ENCODE data around the gene DNASE2.
"Not testable (repeated sequence)": the region's sequence is repeated elsewhere in the genome, so short reads cannot be mapped to it uniquely, and the experiment has no call there.

Gene DNASE2

DNA sequence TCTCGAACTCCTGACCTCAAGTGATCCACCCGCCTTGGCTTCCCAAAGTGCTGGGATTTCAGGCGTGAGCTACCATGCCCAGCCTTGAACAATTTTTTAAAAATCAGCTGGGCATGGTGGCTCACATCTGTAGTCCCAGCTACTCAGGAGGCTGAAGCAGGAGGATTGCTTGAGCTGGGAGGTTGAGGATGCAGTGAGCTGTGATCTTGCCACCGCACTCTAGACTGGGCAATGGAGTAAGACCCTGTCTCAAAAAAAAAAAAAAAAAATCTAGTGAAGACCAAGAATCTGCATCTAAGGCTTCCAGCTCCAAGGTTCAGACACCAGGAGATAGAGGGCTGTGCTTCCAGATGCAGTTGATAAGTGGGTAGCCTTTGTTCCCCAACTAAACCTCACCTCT, 17.1 kb downstream of the DNASE2 start:
- DNase-seq (ENCODE audit: low spot score): no peak

DNA sequence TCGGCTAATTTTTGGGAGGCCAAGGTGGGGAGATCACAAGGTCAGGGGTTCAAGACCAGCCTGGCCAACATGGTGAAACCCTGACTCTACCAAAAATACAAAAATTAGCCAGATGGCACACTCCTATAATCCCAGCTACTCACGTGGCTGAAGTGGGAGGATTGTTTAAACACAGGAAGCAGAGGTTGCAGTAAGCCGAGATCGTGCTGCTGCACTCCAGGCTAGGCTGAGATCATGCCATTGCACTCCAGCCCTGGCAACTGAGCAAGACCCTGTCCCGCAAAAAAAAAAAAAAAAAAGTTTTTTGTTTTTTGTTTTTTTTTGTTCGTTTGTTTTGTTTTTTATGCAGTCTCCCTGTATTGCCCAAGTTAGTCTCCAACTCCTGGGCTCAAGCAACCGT, 21.7 kb downstream of the DNASE2 start:
- no peak for DNase-seq (ENCODE audit: low spot score)

DNA sequence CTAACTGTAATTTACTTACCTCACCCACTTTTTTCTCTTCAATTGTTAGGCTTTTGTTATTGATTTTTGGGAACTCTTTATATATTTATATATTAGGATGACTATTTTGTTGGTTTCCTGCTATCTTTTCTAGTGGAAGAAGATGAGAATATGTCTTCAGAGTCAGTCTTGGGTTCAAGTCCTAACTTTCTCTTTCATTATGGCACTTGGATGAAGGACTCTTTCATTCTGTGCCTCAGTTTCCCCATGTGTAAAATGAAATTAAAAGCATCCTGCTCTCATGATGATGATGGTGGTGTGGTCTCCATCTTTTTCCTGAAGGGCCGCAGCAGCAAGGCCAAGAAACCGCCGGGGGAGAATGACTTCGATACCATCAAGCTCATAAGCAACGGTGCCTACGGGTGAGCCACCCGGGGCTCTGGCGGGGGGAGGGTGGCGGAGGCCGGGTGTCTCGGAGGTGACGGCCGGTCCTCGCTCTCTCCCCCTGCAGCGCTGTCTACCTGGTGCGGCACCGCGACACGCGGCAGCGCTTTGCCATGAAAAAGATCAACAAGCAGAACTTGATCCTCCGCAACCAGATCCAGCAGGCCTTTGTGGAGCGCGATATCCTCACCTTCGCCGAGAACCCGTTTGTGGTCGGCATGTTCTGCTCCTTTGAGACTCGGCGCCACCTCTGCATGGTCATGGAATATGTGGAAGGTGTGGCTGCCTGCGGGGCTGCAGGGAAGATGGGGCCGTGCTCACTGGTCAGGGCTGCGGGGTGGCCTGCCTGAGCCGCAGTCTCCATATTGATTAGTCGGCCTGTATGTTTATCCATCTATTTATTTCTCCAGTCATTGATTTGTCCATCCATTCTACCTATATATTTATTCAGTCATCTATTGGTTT, 23.0 kb downstream of the DNASE2 start:
- DNase-seq (ENCODE audit: low spot score): no peak

DNA sequence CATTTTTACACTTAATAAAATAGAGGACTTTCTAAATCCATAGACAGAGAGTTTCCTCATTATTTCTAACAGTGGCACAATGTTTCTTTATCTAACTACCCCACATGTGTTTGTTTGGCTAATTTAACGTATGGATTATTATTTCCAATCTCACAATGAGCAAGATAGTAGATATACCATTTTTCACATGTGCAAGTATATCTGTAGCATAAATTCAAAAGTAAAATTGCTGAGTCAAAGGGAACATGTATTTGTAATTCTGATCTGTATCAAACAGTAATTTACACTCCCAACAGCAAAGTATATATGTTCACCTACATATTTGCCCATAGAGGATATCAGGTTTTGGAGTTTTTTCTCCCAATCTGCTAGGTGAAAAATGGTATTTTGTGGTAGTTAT, 24.6 kb downstream of the DNASE2 start:
- DNase-seq (ENCODE audit: low spot score): no peak

DNA sequence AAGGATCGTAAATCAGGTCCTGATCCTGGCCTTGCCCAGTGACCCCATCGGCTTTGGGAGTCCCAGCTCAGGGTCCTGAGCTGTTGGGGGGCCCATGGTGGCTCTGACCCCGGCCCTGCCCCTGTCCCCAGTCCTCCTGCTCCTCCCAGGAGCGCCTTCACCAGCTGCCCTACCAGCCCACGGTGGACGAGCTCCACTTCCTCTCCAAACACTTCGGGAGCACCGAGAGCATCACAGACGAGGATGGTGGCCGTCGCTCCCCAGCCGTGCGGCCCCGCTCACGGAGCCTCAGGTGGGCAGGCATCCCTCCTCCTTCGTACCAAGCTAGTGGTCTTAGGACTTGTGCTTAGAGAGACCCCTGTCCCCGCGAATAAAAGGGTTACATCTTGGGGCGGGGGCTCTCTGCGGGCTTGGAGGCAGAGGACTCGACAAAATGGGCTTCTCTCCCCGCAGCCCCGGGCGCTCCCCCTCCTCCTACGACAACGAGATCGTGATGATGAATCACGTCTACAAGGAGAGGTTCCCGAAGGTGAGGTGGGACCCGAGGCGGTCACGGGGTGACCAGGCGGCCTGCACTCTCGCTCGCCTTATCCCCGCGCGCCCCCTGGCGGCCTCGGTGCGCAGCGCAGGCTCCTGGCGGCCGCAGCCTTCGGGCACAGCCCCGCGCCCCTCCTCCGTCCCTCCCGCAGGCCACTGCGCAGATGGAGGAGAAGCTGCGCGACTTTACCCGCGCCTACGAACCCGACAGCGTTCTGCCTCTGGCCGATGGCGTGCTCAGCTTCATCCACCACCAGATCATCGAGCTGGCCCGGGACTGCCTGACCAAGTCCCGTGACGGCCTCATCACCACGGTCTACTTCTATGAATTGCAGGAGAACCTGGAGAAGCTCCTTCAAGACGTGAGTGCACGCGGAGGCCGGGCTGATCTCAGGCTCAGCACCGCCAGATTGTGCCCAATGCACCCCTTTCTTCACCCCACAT, 33.8 kb downstream of the DNASE2 start:
- peak; percentile 95 for DNase-seq (ENCODE audit: low spot score)

DNA sequence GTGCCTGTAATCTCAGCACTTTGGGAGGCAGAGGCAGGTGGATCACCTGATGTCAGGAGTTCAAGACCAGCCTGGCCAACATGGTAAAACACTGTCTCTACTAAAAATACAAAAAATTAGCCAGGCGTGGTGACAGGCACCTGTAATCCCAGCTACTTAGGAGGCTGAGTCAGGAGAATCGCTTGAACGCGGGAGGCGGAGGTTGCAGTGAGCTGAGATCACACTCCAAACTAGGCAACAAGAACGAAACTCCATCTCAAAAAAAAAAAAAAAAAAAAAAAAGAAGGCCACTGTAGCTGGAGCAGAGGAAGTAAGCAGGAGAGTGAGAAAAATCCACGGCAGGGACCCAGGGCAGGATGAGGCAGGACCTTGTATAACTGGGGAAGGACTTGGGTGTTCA, 34.6 kb downstream of the DNASE2 start:
- DNase-seq (ENCODE audit: low spot score): not testable (repeated sequence)

DNA sequence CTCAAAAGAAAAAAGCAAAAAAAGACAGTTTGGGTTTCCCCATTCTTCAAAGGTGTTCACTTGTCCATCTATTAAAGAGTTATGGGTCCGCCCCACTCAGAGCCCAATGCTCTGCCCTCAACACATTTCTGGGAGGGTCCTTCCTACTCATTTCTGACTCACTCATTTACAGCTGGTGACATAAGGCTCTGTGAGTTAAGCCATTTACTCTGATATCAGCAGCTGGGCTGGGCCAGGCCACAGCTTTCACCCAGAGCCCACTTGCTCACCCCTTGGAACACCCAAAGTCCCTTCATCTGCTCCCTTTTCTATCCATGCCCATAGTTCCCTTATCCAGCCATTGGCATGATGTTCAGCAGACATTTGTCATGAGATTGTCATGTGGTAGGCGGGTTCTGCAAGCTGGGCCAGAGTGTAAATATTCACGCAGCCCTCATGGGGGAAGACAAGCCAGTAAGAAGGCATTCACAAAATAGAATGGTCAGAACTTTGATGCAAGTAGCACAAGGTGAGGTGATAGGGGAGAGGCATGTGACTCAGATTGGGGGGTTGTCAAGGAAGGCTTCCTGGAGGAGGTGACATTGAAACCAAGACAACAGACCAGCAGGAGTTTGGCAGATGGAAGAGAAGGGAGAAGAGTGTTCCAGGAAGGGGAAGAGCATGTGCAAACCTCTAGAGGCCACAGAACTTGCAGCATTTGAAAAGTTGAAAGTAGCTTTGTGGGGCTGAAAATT, 37.1 kb downstream of the DNASE2 start:
- no peak for DNase-seq (ENCODE audit: low spot score)

DNA sequence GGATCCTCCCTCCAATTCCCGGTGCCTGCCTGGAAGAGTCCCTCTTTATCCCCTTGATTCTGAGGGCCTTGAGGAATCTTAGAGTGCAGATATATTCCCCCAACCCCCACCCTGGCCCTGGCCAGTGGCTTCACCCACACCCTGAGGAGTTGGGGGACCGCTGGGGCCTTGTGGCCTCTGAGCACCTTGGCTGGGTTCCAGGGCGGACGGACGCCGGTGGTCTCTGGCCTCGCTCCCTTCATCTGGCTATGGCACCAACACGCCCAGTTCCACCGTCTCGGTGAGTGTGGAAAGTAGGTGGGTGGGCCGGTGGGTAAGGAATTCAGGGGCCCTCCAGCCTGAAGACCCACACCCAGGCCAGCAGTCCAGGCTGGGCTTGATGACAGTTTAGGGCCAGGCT, 37.9 kb downstream of the DNASE2 start:
- DNase-seq (ENCODE audit: low spot score): no peak

DNA sequence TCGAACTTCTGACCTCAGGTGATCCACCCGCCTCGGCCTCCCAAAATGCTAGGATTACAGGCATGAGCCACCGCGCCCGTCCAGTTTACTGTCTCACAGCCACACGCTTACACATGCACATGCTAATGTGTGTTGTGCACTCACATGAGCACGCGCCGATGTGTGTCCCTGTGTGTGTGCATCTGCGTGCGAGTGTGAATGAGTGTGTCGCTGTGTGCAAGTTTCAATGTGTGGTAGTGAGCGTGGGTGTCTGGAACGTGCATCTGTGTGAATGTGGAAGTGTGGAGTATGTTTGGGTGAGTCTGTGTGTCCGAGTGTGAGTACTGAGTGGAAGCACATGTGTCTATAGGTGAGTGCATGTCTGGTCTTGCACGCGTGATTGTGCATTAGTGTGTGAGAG, 38.7 kb downstream of the DNASE2 start:
- DNase-seq (ENCODE audit: low spot score): no peak

DNA sequence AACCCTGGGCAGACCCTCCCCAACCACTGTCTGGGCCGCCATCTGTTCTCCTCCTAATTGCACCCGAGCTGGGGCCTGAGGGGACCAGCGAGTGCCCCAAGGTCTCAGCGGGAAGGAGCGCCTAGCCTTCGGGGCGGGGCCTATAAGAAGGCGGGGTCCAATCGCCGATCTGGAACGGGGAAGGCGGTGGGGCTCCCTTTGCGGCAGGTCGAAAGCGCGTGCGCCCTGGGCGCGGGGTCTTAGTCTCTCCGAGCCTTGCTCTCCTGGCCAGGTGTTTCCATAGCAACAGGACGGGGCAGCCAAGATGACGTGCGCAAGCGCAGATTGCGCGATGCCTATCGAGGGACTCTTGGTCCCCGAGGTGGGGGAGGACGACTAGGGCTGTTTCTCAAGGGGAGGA, 40.2 kb downstream of the DNASE2 start:
- DNase-seq (ENCODE audit: low spot score): no peak

DNA sequence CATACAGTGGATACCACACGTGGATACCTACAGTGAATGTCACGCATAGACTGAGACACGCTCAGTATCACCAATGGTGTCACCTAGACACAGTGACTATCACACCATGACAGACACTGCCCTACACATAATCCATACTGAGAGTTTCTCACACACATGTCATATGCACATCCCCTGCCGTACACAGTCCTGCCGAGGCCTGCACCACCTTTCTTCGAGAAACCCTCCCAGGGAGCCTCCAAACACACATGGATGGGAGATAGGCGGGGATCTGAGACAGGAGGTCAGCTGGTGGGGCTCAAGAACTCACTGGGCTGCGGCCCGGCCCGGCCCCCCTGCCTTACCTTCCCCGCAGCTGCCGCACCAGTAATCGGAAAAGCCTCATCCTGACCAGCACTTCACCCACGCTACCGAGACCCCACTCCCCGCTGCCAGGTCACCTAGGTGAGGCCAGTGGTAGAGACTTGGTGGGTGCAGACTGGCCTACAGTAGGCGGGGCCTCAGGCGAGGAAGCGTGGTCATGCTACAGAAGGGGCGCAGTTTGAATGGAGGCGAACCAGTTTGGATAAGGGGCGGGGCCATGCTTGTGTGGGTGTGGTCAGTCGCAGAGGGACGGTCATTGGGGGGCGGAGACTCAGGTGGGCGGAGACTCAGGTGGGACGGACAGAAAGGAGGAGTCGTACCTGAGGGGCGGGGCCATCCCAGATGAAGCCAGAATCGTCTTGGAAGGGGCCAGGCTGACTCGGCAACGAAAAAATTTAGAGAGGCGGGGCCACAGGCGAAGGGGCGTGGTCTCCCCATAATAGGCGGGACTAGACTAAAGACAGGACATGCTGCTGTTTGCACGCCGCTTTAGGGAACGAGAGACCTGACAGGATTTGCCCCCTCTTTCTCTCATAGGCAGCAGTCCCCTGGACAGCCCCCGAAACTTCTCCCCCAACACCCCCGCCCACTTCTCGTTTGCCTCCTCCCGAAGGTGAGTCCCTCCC, 40.9 kb downstream of the DNASE2 start:
- DNase-seq (ENCODE audit: low spot score): peak; percentile 81

DNA sequence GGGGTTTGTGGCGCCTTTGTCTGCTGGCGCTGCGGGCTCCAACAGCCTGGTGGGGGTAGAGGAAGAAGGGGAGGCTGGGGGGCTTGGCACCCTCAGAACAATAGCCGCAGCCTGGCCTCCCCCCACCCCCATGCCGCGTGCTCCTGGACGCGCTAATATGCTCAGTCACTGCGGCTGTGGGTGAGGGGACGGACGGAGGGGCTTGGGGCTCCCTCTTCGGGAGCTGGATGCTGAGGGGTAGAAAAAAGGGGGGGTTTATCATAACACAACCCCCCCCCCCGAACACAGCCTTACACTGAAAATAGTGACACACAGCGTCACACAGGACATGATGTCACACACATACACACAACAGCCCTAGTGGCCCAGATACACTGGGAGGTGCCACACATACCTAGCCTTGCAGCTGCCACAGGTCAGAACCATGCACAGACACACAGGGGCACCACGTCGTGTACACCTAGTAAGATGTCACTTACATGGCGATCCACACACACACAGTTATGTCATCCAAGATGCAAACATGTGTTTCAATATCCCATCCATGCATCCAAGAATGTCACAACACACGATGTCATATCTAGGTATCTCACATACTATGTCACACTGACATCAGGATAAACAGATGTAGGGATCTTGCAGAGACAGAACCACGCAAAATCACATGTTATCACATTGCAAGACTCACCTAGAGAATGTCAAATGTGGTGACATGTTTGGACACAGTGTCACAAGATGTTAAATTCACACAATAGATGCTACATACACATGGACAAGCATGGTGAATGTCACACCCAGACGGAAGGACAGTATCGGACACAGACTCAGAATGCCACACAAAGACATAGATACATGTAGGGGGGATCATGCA, 42.1 kb downstream of the DNASE2 start:
- DNase-seq (ENCODE audit: low spot score): no peak

DNA sequence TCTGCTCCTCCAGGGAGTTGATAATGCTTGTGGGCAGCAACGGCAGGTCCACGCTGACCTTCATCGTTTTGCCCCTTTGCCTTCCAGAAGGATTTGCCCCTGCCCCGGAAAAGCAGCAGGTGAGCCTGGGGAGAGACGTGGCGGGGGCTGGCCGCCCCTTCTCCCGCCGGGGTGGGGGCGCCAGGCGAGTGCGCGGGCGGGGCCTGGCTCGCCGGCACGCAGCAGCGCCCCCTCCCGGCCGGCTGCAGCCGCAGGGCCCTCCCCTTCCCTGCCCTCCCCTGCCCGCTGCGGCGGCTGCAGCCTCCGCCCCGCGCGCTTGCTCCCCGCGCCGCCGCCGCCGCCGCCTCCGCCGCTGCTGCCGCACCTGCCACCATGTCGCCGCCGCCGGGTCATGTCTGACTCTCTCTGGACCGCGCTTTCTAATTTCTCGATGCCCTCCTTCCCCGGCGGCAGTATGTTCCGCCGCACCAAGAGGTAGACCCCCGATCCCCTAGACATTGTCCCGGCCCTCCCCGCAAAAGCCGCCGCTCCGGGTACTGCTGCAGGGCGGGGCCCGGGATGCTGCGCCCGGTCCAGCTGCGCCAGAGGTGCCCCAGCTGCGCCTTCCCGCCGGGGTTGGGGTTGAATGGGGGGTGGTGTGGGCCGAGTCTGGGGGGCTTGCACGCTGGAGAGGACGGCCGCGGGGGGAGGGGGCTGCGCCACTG, 42.9 kb downstream of the DNASE2 start, which contains the start of gene MAST1:
Gene MAST1 (plus strand): TSS at position 334 of the 704 bp plus-strand sequence. CDS start 58 bp downstream, at position 392.
- peak; percentile 88 for DNase-seq (ENCODE audit: low spot score)

DNA sequence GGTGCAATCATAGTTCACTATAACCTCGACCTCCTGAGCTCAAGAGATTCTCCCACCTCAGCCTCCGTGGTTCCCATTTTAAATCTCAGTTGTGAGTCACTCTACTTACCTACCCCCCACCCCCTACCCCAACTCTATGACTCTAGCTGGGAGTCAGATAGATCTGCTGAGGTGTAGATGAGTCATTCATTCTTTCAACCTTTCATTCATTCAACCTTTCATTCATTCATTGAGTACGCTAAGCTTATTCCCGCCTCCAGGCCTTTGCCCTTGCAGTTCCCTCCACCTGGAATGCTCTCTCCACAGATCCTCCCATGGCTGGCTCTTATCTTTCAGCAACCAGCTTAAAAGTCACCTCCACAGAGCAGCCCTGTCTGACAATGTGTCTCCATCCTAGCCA, 44.0 kb downstream of the DNASE2 start:
- DNase-seq (ENCODE audit: low spot score): no peak

DNA sequence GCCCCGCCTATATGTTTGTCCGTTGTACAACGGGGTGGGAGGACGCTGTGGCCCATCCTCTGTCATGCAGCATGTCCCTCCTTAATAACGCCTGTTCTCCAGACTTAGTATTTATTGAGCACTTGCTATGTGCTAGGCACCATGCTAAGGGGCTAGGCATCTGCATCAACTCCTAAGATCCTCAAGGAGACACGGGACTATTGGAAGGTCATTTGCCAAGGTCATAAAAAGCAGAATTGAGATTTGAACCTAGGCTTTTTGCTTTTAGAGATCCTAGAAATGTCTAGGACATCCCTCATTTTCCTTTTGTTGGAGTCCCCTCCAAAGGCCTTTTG, 44.8 kb downstream of the DNASE2 start:
- DNase-seq (ENCODE audit: low spot score): no peak

DNA sequence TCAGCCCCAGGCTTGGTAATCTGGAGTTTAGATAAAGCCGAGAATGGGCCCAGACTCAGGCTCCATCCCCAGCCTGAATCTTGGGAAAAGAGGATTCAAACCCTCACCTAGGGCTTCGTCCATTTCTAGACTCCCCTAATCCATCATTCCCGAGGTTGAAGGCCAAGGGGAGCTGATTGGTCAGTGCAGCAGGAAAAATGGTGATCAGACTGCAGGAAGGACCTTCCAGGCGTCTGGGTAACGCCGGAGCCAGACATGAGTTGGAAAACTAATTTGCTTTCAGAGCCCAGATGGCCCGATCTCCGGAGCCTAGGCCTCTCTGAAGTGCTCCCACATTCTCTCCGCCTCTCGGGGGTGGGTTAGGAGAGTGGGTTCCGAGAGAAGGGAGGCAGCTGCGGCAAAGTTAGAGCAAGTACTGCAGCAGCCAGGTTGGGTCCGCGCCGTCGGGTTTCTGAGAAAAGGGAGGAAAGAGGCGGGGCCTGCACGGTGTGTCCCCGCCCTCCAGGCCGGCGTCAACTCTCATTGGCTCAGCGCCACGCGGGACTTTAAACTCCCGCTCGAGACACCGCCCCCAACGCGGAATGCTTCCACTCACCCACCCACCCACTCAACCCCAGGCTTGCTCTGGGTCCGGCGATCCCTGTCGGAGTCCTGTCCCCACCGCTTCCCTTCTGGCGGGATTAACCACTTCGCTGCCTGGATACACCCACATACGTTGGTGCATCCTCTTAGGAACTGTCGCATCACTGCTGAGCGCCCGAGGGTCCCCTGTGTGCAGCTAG, 46.1 kb downstream of the DNASE2 start:
- DNase-seq (ENCODE audit: low spot score): peak; percentile 63

DNA sequence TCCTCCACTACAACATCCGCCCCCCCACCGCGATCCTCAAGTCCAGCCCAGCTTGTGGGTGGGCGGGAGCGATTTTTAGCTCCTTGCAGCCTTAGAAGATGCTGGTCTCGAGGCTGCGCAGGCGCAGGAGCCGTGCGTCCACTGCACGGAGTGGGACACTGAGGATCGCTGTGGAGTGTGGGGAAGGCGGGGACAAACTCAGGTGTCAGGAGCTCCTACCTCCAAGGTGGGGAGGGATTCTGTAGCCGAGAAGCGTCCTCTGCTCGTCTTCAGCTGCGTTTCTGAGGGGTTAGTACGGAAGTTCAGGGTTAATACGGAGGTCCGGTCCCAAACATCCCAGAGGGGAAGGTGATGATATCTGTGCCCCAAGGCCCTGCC, 46.7 kb downstream of the DNASE2 start, which contains the start of gene RTBDN:
Gene RTBDN (minus strand): TSS at position 14 of the 378 bp plus-strand sequence. CDS start 4,600 bp downstream, outside the sequence.
- no peak for DNase-seq (ENCODE audit: low spot score)
